ENCODE results near the gene MCF2L. TPM values are rescaled to one million over a fixed set of nuclear protein-coding genes. Genes with fewer than 3 reads are reported as not detected.

The MCF2L gene
- total and polyA plus RNA-seq, 10 of the 15 experiments (the other 5 are each of a cell fraction or from before 2014, with no cell fraction given): 0.06 to 1.1 (median 0.21) TPM; not detected in 2

DNA sequence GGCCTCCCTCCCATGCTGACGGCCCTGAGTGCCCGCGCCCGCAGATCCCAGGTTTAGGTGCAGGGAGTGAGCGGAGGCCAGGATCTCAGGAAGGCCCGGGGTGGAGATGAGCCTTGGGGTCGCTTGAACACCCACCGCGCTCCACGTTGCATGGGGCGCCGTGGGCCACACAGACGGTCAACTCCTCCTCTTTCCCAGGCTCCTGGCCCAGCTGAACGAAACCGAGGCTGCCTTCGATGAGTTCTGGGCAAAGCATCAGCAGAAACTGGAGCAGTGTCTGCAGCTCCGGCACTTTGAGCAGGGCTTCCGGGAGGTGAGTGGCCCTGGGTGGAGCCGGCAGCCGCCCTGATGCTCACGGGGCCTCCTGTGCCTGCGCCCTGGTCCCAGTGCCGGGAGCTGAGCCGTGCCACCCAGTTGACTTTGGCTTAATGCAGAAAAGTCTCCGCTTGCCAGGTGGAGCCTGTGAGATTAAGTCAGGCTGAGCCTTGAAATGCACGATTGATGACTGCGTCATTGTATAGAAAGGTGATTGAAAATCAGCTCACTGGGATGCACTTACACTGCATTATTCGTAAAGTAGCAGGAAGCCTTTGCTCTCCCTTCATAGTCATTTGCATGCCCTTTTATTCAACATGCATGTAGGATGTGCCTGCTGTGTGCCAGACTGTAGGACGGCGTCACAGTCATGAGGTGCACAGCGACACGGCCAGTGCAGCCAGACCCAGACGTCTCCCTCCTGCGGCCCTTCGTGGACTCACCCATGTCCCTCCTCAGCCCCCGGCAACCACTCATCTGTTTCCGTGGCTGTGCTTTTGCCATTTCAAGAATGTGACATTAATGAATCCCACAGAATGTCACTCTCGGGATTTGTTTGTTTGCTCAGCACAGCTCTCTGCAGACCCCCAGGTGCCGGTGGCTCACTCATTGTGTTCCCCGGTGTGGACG lies 101.1 kb downstream of the MCF2L start (continued):
- TF ChIP-seq E2F8 (IDR thresholded peaks at IDR 0.05; ENCODE audit: low read depth, partially characterized antibody) (no peak), FOXM1 (IDR thresholded peaks at IDR 0.05; ENCODE audit: low read depth, low read length) (no peak), ESRRA (IDR thresholded peaks at IDR 0.05; ENCODE audit: low read length) (no peak), MTA2 (IDR thresholded peaks at IDR 0.05; ENCODE audit: low read depth) (no peak)
- TF ChIP-seq, protein P1, sequence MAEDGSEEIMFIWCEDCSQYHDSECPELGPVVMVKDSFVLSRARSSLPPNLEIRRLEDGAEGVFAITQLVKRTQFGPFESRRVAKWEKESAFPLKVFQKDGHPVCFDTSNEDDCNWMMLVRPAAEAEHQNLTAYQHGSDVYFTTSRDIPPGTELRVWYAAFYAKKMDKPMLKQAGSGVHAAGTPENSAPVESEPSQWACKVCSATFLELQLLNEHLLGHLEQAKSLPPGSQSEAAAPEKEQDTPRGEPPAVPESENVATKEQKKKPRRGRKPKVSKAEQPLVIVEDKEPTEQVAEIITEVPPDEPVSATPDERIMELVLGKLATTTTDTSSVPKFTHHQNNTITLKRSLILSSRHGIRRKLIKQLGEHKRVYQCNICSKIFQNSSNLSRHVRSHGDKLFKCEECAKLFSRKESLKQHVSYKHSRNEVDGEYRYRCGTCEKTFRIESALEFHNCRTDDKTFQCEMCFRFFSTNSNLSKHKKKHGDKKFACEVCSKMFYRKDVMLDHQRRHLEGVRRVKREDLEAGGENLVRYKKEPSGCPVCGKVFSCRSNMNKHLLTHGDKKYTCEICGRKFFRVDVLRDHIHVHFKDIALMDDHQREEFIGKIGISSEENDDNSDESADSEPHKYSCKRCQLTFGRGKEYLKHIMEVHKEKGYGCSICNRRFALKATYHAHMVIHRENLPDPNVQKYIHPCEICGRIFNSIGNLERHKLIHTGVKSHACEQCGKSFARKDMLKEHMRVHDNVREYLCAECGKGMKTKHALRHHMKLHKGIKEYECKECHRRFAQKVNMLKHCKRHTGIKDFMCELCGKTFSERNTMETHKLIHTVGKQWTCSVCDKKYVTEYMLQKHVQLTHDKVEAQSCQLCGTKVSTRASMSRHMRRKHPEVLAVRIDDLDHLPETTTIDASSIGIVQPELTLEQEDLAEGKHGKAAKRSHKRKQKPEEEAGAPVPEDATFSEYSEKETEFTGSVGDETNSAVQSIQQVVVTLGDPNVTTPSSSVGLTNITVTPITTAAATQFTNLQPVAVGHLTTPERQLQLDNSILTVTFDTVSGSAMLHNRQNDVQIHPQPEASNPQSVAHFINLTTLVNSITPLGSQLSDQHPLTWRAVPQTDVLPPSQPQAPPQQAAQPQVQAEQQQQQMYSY (CRISPR knock-in tag; IDR thresholded peaks at IDR 0.05): no peak
